Right kidney (tissue), 1 donor: ENCODE measurements around the gene ARL2BP.
"Not testable (repeated sequence)": the region's sequence is repeated elsewhere in the genome, so short reads cannot be mapped to it uniquely, and the experiment has no call there.

Experiments
- DNase-seq: peaks from one replicate; pipeline ENCODE4 v3.0.0-alpha.2; 2016

ARL2BP gene

DNA sequence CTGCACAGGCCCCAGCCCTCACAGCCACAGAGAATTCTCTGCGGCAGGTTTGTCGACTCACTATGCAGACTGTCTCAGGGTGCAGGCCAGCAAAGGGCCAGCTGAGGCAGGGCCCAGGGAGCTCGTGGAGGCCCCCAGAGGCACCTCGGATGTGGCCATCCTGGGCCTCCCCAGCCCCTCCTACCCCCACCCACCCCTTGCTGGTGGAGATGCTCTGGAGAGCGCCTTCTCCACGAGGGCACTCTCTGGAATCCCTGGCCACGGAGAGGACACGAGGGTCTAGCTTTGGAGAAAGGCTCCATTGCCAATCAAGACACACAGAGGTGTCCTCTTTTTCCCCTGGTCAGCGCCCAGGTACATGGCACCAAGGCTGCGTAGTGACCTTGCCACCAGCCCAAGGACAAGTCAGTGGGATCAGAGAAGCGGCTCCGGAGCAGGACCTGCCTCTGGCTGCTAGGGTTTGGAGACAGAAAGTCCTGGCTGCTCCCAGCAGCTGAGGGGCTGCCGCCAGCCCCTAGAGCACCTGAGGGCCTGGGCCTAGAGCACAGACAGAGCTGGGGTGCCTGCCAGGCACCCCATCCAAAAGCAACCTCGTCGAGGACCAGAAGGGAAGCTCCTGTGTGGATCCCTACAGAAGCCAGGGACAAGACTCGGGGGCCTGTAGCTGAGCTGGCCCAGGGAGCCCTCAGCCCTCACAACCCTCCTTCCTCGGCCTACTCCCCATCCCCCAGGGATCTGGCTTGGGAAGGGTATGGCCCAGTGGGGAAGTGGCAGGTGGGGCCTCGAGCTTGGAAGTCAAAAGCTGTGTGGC lies 18.7 kb downstream of the ARL2BP start:
- DNase-seq, result no peak

DNA sequence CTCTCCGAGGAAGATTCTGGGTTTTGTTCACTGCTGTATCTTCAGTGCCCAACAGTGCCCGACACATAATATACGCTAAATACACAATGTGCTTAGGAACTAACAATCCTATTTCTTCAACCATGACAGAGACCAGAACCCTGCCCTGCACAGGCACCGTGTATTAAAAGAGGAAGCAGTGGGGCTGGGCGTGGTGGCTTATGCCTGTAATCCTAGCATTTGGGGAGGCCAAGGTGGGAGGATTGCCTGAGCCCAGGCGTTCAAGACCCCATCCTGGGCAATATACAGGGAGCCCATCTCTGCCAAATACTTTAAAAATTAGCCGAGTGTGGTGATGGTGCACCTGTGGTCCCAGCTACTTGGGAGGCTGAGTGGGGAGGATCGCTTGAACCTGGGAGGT lies 19.3 kb downstream of the ARL2BP start:
- no peak for DNase-seq

DNA sequence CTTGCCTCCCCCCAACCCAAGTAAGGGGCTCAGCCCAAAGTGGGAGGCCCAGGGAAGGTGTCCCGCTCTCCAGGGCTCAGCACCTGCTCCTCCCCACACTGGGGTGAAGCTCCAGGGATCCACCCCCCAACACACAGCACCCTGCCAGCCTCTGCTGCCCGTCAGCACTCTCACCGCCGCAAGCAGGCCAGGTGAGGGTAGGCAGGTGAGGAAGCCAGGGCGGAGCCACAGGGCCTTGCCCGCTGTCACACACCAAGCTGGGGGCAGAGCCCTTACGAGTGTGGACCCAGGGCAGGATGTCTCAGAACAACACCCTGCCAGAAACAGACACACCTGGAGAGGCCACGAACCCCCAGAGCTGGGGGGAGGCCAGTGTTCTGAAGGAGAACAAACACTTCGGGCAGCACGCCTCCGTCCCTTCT lies 19.9 kb downstream of the ARL2BP start:
- DNase-seq, result no peak

DNA sequence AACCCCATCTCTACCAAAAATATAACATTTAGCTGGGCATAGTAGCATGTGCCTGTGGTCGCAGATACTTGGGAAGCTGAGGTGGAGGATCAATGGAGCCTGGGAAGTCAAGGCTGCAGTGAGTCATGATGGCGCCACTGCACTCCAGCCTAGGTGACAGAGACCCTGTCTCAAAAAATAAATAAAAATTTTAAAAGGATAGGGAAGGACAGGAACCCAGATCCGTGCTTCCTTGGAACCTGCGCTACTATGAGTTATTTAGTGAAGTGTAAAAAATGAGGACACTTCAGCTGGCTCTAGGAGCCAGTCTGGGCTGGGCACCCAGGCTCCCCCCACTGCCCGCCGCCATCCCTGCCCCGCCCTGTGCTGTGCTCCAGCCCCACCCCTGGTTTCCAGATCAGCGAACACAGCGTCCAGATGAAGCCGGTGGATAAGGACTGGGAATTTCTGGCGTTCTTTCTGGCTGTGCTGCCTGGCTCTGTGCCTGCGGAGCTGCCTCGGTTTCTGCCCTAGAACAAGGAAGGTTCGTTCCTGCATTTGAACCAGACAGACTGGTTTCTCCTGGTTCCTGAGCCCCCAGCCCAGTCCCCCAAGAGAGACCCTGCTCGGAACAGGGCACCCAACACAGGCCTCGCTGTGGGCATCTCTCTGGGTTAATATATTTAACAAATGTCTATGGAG lies 20.9 kb downstream of the ARL2BP start:
- peak; percentile 50 for DNase-seq

DNA sequence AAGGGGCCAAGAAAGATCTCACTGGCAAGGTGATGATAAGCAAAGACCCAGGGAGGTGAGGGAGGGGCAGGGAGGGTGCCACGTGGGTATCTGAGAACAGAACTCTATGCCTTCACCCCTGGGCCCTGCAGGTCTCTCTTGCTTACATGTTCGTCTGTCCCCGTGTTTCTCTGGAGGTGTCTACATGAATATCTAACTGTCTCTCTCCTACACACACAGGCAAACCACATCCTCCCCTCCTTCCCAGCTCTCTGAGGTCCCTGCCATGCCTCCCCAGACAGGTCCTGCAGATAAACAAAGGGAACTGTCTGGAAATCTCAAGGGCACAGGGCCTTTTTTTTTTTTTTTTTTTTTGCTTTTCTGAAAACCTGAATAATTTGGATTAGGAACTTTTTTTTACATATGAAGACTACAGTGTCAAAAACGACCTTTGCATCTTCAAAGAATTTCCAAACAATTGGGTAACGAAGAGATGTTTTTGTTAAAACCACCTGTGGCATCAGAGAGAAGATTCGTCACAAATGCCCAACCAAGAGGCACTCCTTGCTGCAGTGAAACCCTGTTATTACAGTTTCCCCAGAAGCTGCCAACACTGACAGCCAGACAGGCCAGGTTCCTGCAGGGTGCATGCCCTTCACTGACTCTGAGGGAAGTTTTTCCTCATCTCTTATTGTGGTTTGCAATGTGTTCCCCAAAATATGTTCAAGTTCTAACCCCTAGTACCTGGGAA lies 21.6 kb downstream of the ARL2BP start:
- DNase-seq, result no peak

DNA sequence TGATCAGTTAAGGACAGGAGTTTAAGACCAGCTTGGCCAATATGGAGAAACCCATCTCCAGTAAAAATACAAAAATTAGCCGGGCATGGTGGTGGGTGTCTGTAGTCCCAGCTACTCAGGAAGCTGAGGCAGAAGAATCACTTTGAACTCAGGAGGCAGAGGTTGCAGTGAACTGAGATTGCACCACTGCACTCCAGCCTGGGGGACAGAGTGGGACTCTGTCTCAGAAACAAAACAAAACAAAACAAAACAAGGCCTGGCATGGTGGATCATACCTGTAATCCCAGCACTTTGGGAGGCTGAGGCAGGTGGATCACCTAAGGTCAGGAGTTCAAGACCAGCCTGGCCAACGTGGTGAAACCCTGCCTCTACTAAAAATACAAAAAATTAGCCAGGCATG lies 22.3 kb downstream of the ARL2BP start:
- not testable (repeated sequence) for DNase-seq

DNA sequence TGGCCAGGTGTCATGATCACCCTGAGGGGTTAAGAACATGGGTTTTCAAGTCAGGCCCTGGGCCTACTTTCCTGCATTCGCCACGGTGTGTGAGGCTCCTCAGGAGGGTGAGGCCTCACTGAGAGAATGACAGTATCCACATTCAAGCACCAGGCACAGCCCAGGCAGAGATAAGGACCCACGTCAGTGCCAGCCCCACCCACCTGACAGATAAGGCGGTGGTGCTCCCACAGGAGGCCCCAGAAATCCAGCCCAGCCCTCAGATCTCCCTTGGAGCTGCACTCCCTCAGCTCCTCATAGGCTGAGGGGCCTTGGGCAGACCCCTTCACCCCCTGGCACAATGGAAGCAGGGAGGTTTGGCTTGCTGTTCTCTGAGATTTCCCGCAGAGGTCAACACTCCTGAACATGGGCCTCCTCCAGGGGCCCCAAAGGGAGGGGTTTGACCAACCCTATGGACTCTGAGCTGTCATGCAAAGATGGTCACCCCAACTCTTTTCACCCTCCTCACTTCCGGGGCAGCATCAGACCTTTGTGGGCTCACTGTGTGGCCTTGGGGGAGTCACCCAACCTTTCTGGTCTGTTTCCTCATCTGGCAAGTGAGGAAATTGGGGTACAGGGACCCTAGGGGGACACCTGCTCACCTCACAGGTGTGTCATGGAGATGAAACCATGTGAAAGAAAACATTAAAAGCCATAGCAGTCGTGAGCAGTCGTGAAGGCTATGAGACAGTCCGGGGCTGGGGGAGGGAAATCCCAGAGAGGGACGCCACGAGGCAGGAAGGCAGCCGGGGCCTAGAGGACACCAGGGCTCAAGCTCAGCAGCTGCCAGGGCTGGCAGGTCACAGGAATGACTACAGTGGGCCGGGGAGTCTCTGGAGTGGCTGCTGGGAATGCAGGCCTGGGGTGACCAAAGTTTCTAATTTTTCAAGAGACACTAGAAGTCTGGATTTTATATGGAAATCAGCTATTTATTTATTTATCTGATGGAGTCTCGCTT lies 24.0 kb downstream of the ARL2BP start:
- DNase-seq, result no peak

DNA sequence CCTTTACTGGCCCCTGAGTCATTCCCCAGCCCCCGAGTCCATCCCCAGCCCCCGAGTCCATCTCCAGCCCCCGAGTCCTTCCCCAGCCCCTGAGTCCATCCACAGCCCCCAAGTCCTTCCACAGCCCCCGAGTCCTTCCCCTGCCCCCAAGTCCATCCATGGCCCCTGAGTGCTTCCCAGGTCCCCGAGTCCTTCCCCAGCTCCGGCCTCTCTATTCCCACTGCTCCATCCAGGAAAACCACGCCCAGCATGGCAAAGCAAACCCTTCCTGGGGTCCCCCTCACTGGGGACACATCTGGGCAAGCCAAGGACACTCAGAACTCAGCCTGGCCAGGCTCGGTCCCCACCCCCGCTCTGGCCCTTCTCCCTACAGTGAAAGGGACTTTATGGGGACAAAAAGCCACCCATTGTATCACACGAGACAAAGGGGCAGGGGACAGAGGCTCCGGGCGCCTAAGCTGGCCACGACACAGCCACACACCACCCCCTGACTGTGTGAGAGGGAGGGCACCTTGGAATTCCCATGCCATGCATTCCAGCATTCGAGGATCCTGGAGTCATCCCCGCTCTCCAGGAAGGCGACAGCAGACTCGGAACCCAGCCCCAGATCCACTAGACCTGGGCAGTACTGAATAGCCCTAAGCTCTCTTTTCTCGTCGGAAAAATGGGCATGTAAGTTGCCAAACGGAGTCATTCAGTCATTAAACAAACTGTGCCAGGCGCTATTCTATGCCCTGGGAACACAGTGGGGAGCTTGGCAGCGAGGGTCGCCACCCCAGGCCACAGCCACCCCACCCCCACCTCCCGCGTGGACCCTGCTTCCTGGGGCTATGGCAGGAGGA lies 25.4 kb downstream of the ARL2BP start:
- no peak for DNase-seq

DNA sequence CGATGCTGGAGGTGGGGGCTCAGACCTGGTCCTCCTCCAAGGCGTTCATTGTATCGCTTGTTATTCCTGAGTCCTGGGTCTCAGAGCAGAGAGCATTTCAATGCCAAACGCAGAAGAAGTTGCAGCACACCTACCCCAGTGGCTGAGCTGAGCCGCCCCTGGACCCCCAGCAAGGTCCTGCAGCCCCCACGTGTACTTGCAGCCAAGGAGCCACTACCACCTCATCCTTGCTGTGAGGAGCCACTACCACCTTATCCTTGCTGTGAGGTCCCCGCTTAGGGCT lies 25.9 kb downstream of the ARL2BP start:
- DNase-seq, result no peak

DNA sequence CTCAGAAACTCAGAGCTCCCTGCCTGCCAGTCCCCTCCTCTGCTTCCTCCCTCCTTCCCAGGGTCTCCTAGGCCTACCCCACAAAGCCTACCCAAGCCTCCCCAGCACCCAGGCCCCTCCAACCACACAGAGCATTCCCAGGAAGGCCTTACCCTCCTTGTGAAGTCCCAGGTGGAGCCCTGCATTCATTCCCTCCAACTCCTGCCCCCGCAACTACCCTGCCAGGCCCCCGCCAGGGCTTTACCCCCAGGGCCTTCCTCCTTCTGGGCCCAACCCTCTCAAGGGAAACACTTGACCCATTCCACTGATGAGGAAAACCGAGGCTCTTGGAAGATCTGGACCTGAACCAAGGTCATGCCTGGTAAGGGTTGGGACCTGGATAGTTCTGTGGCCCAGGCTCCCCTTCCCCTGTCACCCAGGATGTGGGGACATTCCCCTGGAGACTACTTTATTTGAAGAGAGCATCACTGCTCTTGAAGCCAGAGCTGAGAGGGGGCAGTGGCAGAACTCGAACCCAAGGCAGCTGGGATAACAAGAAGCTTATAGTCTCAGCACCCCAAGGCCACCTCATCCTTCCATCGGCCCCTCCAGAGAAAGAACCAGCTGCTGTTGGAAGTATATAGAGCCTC lies 26.9 kb downstream of the ARL2BP start:
- DNase-seq, result no peak

DNA sequence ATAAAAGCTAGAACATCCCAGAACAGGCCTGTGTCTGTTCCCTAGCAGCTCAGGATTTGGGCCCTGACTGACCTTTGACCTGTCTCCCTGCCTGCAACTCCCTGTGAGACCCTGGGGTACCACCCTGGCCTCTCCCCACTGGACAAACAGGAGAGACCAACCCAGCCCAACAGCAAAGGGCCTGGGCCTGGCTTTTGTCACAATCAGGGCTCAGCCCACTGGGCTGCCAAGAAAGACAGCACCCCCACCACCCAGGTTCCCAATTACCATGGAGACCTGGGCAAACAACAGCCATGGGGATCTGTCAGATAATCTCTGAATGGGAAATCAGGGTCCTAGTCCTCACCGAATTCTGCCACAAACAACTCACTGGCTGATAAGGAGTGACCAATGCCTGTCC lies 28.3 kb downstream of the ARL2BP start:
- DNase-seq, result no peak

DNA sequence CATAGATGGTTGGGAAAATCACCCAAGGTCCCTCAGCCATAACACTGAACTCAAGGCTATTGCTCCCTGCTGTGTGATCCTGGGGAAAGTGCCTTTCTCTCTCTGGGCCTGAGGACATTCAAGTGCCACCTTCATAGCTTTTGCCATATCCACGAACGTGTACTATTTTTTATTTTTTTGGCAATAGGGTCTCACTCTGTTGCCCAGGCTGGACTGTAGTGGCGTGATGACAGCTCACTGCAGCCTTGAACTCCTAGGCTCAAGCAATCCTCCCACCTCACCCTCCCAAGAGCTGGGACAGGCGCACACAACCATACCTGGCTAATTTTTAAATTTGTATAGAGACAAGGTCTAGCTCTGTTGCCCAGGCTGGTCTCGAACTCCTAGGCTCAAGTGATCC lies 28.8 kb downstream of the ARL2BP start:
- no peak for DNase-seq

DNA sequence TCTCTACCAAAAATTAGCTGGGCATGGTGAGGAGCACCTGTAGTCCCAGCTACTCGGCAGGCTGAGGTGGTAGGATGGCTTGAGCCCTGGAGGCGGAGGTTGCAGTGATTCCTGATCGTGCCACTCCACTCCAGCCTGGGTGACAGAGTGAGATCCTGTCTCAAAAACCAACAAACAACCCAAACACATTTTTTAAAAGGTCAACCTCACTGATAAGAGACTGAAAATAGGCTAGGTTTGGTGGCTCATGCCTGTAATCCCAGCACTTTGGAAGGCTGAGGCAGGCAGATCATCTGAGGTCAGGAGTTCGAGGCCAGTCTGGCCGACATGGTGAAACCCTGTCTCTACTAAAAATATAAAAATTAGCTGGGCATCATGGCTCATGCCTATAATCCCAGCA lies 30.9 kb downstream of the ARL2BP start:
- DNase-seq, result not testable (repeated sequence)

DNA sequence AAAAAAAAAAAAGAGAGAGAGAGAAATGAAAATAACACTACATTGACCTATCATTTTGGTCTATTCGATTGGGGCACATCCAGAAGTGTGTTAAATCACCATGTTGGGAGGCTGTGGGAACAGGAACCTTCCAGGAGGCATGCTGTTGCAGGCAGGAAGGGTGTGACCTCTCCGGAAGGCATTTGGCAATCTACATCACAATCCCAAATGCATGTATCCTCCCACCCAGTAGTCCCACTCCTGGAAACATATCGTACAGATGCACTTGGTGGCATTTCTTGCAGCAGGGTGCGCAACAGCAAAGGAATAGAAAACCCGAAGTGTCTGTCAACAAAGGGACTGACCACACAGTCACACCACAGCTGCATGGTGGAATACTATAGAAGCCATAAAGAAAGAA lies 31.5 kb downstream of the ARL2BP start:
- no peak for DNase-seq

DNA sequence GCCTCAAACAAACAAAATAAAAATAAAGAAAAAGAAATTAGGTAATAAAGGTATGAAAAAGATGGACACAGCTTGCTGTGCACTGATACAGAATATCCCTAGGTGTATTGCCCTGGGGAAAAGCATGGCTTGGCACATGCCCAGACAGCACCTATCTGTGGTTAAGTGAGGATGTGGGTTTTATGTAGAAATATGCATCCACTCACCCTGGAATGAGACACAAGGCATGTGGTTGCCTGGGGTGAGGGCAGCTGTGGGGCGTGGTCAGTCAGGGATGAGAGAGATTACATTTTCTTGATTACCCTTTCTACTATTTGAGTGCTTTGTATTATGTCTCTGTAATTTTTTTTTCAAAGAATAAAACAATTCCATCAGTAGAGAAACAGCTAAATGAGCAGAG lies 32.5 kb downstream of the ARL2BP start:
- no peak for DNase-seq

DNA sequence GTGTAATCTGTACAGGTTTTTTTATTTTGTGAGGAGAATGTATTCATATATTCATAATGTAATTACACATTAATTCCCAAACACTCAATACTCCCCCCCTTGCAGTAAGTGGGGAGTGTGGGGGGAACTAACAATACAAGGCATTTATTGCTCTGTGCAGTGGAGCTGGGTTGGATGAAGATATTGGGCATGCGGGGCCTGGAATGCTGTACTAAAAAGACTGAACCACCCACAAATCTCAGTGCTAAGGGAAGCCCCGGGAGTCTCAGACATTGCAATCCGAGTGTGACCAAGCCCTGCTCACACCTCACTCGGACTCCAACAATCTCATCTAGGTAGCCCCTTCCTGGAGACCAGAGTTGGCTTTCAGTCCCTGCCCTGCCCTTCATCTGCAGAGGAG lies 33.4 kb downstream of the ARL2BP start:
- no peak for DNase-seq

DNA sequence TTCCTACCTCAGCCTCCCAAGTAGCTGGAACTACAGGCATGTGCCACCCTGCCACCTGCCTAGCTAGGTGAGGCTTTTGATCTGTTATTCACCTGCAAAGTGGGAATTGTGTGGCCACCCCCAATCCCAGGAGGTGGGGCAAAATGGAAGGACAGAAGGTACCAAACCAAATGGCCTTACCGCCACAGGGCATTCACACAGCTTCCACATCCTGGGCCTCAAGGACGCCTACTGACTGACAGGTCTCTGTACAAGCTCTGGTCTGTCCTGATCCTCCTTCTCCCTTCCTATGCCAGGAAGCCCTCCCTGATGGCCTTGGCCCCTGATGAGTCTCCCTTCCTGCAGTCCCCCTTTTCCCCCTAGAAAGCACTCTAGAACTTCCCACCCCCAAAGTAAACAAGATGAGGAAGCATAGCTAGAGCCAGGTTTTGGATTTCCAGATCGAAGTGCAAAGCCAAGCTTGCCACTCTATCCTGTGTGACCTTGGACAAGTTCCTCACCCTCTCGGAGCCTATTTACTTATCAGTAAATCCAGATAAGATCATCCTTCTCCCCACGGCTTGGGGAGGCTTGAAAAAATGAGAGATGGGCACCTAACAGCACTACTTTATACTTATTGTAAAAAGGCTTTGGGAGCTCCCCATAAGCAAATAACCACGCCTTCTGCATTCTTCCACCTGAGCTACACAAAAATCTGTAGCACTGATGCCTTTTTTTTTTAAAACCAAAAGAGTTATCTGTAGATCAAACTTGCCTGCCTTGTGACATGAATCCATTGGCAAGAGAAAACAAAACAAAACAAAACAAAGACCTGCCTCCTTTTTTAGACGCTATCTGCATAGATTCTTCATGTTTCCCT lies 35.0 kb downstream of the ARL2BP start:
- no peak for DNase-seq

DNA sequence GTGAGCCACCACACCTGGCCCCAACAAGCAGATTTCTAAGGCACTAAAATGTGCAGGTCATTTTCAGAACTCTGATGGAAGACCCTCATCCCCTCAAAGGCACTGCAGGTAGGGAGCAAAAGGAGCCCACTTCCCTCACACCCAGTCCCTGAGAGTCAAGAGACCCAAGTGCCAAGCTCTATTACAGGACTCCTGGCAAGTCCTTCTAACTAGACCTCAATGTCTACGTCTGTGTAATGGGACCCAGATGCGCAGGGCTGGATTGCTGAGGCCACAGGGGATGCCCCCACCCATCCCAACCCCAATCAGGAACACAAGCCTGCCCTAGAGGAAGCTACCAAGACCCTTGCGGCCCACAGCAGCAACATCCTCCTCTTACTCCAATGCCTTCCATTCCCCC lies 36.7 kb downstream of the ARL2BP start:
- no peak for DNase-seq

DNA sequence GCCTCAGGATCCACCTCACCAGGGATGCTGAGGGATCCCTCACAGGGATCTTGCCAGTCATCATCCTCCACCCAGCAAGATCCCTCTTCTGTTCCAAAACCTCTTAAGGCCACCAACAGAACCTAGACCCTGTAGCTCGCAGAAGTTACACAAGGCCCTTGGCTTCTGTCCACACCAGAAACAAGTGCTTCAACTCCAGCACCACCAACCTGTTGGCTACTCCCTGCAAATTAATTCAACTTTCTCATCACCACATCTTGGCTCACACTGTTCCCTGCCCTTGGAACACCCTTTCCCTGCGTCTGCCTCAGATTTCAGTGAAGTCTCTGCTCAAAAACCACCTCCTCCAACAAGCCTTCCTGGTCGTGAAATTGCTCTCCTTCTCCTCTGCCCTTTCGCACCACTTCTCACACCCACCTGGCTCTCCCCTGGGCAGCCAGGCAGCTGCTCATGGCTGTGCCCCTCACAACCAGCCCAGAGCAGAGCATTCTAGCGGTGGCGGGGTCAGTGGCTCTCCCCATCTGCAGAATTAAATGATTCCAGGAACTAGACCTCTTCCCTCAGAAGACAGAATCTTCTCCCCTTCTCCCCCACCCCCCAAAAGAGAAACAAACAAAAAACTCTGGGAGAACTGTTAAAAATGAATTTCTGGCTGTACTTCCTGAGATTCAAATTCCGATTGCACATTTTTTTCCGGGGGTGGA lies 37.6 kb downstream of the ARL2BP start:
- DNase-seq, result no peak
